Activated naive CD8-positive, alpha-beta T cell treated with anti-CD3 and anti-CD28 coated beads for 36 hours (primary cell): ENCODE data around the gene ACAD11. TPM values are rescaled to one million over a fixed set of nuclear protein-coding genes. Genes with fewer than 3 reads are reported as not detected.
A peak's percentile ranks its signal among the peaks of the same experiment; 100 is the strongest.
"Not testable (repeated sequence)": the region's sequence is repeated elsewhere in the genome, so short reads cannot be mapped to it uniquely, and the experiment has no call there.

Experiments
- DNase-seq: peaks from one replicate; pipeline ENCODE4 v3.0.0; 2021
- H3K27ac Mint-ChIP-seq: one replicate; pipeline ENCODE4 v1.8.0; 2022; ENCODE audit warnings: mild to moderate bottlenecking, moderate library complexity, mixed read lengths
- H3K27me3 Mint-ChIP-seq: one replicate; pipeline ENCODE4 v1.8.0; 2022; ENCODE audit warnings: mild to moderate bottlenecking, mixed read lengths
- H3K36me3 Mint-ChIP-seq: one replicate; pipeline ENCODE4 v1.8.0; 2021; ENCODE audit warnings: mild to moderate bottlenecking, mixed read lengths
- H3K4me1 Mint-ChIP-seq: one replicate; pipeline ENCODE4 v1.8.0; 2021; ENCODE audit warnings: mixed read lengths
- H3K4me3 Mint-ChIP-seq: one replicate; pipeline ENCODE4 v1.8.0; 2022; ENCODE audit warnings: mild to moderate bottlenecking, moderate library complexity, mixed read lengths
- H3K9me3 Mint-ChIP-seq: one replicate; pipeline ENCODE4 v1.8.0; 2022; ENCODE audit warnings: mixed read lengths
- total RNA-seq, 2 experiments: library from RNA; stranded (reverse); gene quantifications; one replicate each; pipeline ENCODE4 v1.2.3, GENCODE V29; 2021

Gene ACAD11
- total RNA-seq, 2 experiments from 2014 or later = 11.3 to 12.4 TPM

GRCh38 chr3:132630612-132631011 lies 29.0 kb downstream of the ACAD11 start:
- Mint-ChIP-seq H3K27ac (no peak overlapping the region), H3K36me3 (peaks cover 33% of the 10 kb centered on the region), H3K4me1 (peaks cover 6% of the 10 kb centered on the region), H3K4me3 (no peak overlapping the region), H3K27me3 (no peaks in the 10 kb centered on the region), H3K9me3 (no peaks in the 10 kb centered on the region)
- no peak for DNase-seq

- Mint-ChIP-seq H3K27ac (peak overlapping the region; percentile 45), H3K4me3 (no peak overlapping the region), H3K27me3 (no peaks in the 10 kb centered on the region), H3K36me3 (peaks cover 29% of the 10 kb centered on the region), H3K9me3 (no peaks in the 10 kb centered on the region), H3K4me1 (peaks cover 6% of the 10 kb centered on the region)
- DNase-seq = no peak
Measured at GRCh38 chr3:132629928-132630327, 29.7 kb downstream of the ACAD11 start.

- no peak overlapping the region for H3K4me3 Mint-ChIP-seq
- H3K36me3 Mint-ChIP-seq = peaks cover 20% of the 10 kb centered on the region
Measured at GRCh38 chr3:132628157-132628556, 31.5 kb downstream of the ACAD11 start.

GRCh38 chr3:132626955-132627354 lies 32.7 kb downstream of the ACAD11 start:
- Mint-ChIP-seq H3K36me3 (peaks cover 16% of the 10 kb centered on the region), H3K9me3 (no peaks in the 10 kb centered on the region), H3K4me1 (peaks cover 12% of the 10 kb centered on the region), H3K27me3 (no peaks in the 10 kb centered on the region), H3K27ac (no peak overlapping the region), H3K4me3 (no peak overlapping the region)
- DNase-seq = no peak

More at GRCh38 chr3:132628157-132628556, 31.5 kb downstream of the ACAD11 start:
- no peaks in the 10 kb centered on the region for H3K9me3 Mint-ChIP-seq
- no peak for DNase-seq
- H3K27ac Mint-ChIP-seq = no peak overlapping the region
- H3K4me1 Mint-ChIP-seq = peaks cover 8% of the 10 kb centered on the region
- no peaks in the 10 kb centered on the region for H3K27me3 Mint-ChIP-seq

- H3K27ac Mint-ChIP-seq = no peak overlapping the region
- DNase-seq = no peak
- H3K4me1 Mint-ChIP-seq = peaks cover 16% of the 10 kb centered on the region
- H3K27me3 Mint-ChIP-seq = no peaks in the 10 kb centered on the region
- no peak overlapping the region for H3K4me3 Mint-ChIP-seq
- H3K9me3 Mint-ChIP-seq = no peaks in the 10 kb centered on the region
- peaks cover 24% of the 10 kb centered on the region for H3K36me3 Mint-ChIP-seq
Measured at GRCh38 chr3:132625613-132626012, 34.0 kb downstream of the ACAD11 start.

GRCh38 chr3:132624790-132625189 lies 34.8 kb downstream of the ACAD11 start:
- DNase-seq = no peak
- peaks cover 28% of the 10 kb centered on the region for H3K36me3 Mint-ChIP-seq
- H3K27me3 Mint-ChIP-seq = no peaks in the 10 kb centered on the region
- H3K4me3 Mint-ChIP-seq = no peak overlapping the region
- no peak overlapping the region for H3K27ac Mint-ChIP-seq
- H3K9me3 Mint-ChIP-seq = no peaks in the 10 kb centered on the region
- peaks cover 12% of the 10 kb centered on the region for H3K4me1 Mint-ChIP-seq

- no peaks in the 10 kb centered on the region for H3K27me3 Mint-ChIP-seq
- H3K4me3 Mint-ChIP-seq = no peak overlapping the region
- H3K9me3 Mint-ChIP-seq = no peaks in the 10 kb centered on the region
- peaks cover 9% of the 10 kb centered on the region for H3K4me1 Mint-ChIP-seq
- no peak overlapping the region for H3K27ac Mint-ChIP-seq
- H3K36me3 Mint-ChIP-seq = peaks cover 25% of the 10 kb centered on the region
- DNase-seq = no peak
Measured at GRCh38 chr3:132623646-132624045, 36.0 kb downstream of the ACAD11 start.

GRCh38 chr3:132622761-132623160 lies 36.8 kb downstream of the ACAD11 start:
- H3K27ac Mint-ChIP-seq = no peak overlapping the region
- H3K4me1 Mint-ChIP-seq = peaks cover 9% of the 10 kb centered on the region
- H3K9me3 Mint-ChIP-seq = no peaks in the 10 kb centered on the region
- H3K4me3 Mint-ChIP-seq = no peak overlapping the region
- no peaks in the 10 kb centered on the region for H3K27me3 Mint-ChIP-seq
- peaks cover 21% of the 10 kb centered on the region for H3K36me3 Mint-ChIP-seq
- DNase-seq = no peak

- H3K4me3 Mint-ChIP-seq = no peak overlapping the region
- H3K27ac Mint-ChIP-seq = no peak overlapping the region
- DNase-seq = no peak
- peaks cover 27% of the 10 kb centered on the region for H3K36me3 Mint-ChIP-seq
- peaks cover 9% of the 10 kb centered on the region for H3K4me1 Mint-ChIP-seq
- no peaks in the 10 kb centered on the region for H3K9me3 Mint-ChIP-seq
- no peaks in the 10 kb centered on the region for H3K27me3 Mint-ChIP-seq
Measured at GRCh38 chr3:132622148-132622547, 37.5 kb downstream of the ACAD11 start.

- Mint-ChIP-seq H3K4me3 (no peak overlapping the region), H3K27me3 (no peaks in the 10 kb centered on the region), H3K4me1 (peaks cover 3% of the 10 kb centered on the region), H3K27ac (no peak overlapping the region), H3K9me3 (peaks cover 6% of the 10 kb centered on the region), H3K36me3 (peaks cover 51% of the 10 kb centered on the region)
- no peak for DNase-seq
Measured at GRCh38 chr3:132616780-132617179, 42.8 kb downstream of the ACAD11 start.

- Mint-ChIP-seq H3K4me1 (no peaks in the 10 kb centered on the region), H3K27me3 (no peaks in the 10 kb centered on the region), H3K27ac (no peak overlapping the region), H3K4me3 (no peak overlapping the region), H3K36me3 (peaks cover 54% of the 10 kb centered on the region), H3K9me3 (peaks cover 6% of the 10 kb centered on the region)
- DNase-seq = no peak
Measured at GRCh38 chr3:132615881-132616280, 43.7 kb downstream of the ACAD11 start.

GRCh38 chr3:132615301-132615700 lies 44.3 kb downstream of the ACAD11 start:
- peaks cover 53% of the 10 kb centered on the region for H3K36me3 Mint-ChIP-seq
- not testable (repeated sequence) for H3K9me3 Mint-ChIP-seq, DNase-seq, H3K4me3 Mint-ChIP-seq, H3K4me1 Mint-ChIP-seq, H3K27me3 Mint-ChIP-seq
- peak overlapping the region; percentile 51 for H3K27ac Mint-ChIP-seq

- not testable (repeated sequence) for H3K27me3 Mint-ChIP-seq, H3K4me3 Mint-ChIP-seq, H3K9me3 Mint-ChIP-seq, H3K27ac Mint-ChIP-seq, H3K4me1 Mint-ChIP-seq, DNase-seq
- peaks cover 49% of the 10 kb centered on the region for H3K36me3 Mint-ChIP-seq
Measured at GRCh38 chr3:132606620-132607019, 53.0 kb downstream of the ACAD11 start.

- peaks cover 45% of the 10 kb centered on the region for H3K36me3 Mint-ChIP-seq
- DNase-seq = no peak
- H3K4me1 Mint-ChIP-seq = no peaks in the 10 kb centered on the region
- H3K9me3 Mint-ChIP-seq = peaks cover 10% of the 10 kb centered on the region
- no peak overlapping the region for H3K27ac Mint-ChIP-seq
- no peak overlapping the region for H3K4me3 Mint-ChIP-seq
- H3K27me3 Mint-ChIP-seq = no peaks in the 10 kb centered on the region
Measured at GRCh38 chr3:132606085-132606484, 53.5 kb downstream of the ACAD11 start.

- Mint-ChIP-seq H3K9me3 (peaks cover 10% of the 10 kb centered on the region), H3K4me1 (no peaks in the 10 kb centered on the region), H3K27me3 (no peaks in the 10 kb centered on the region), H3K27ac (no peak overlapping the region), H3K36me3 (peaks cover 38% of the 10 kb centered on the region), H3K4me3 (no peak overlapping the region)
- DNase-seq = no peak
Measured at GRCh38 chr3:132605374-132605792, 54.2 kb downstream of the ACAD11 start.

- not testable (repeated sequence) for H3K9me3 Mint-ChIP-seq, H3K4me1 Mint-ChIP-seq, H3K27me3 Mint-ChIP-seq, H3K4me3 Mint-ChIP-seq, DNase-seq, H3K27ac Mint-ChIP-seq
- H3K36me3 Mint-ChIP-seq = peaks cover 19% of the 10 kb centered on the region
Measured at GRCh38 chr3:132600614-132601013, 59.0 kb downstream of the ACAD11 start.

- H3K27me3 Mint-ChIP-seq = no peaks in the 10 kb centered on the region
- no peak overlapping the region for H3K4me3 Mint-ChIP-seq
- peaks cover 4% of the 10 kb centered on the region for H3K4me1 Mint-ChIP-seq
- no peaks in the 10 kb centered on the region for H3K9me3 Mint-ChIP-seq
- no peak overlapping the region for H3K27ac Mint-ChIP-seq
- DNase-seq = no peak
- H3K36me3 Mint-ChIP-seq = peaks cover 29% of the 10 kb centered on the region
Measured at GRCh38 chr3:132598181-132598580, 61.4 kb downstream of the ACAD11 start.
